ENCODE measurements around the gene SLC18A3. TPM values are rescaled to one million over a fixed set of nuclear protein-coding genes. Genes with fewer than 3 reads are reported as not detected.

The SLC18A3 gene
- total and polyA plus RNA-seq, 2 experiments from 2014 or later, result 1.4 to 4.3 TPM

DNA sequence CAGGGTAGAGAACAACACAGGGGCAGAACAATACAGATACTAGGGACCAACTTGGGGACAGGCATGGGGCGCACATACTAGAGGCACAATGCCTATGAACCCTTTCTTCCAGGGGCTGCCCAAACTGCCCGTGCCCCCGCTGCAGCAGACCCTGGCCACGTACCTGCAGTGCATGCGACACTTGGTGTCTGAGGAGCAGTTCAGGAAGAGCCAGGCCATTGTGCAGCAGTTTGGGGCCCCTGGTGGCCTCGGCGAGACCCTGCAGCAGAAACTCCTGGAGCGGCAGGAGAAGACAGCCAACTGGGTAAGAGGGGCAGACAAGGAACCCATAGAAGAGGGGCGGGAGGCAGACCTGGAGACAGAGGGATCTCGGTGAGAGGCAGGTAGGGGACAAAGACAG lies 9.5 kb downstream of the SLC18A3 start:
- 66% methylated on average over 10 of the region's 10 CpGs for WGBS (ENCODE audit: low lambda C conversion rate, missing lambda C conversion rate)
- no peak overlapping the region for H3K4me2 ChIP-seq
- H3K4me3 ChIP-seq, result no peak overlapping the region
- no peaks in the 10 kb centered on the region for H3K9me2 ChIP-seq (replicated peaks; ENCODE audit: insufficient read depth)
- peaks cover 51% of the 10 kb centered on the region for H3K27me3 ChIP-seq
- DNase-seq (ENCODE audit: low spot score), result no peak
- TF ChIP-seq EZH2phosphoT487 (IDR thresholded peaks at IDR 0.05; ENCODE audit: low read depth, severe bottlenecking, unreplicated experiment), result no peak
- no peak overlapping the region for H3K27ac ChIP-seq
- H3K36me3 ChIP-seq (replicated peaks; ENCODE audit: insufficient read depth, low read depth), result no peaks in the 10 kb centered on the region
- no peaks in the 10 kb centered on the region for H4K20me1 ChIP-seq (ENCODE audit: insufficient read depth, poor library complexity, severe bottlenecking)
- no peaks in the 10 kb centered on the region for H3K9me3 ChIP-seq (ENCODE audit: low read depth)
- no peaks in the 10 kb centered on the region for H3K79me2 ChIP-seq
- H2AFZ ChIP-seq, result no peak overlapping the region
- H3K4me1 ChIP-seq (ENCODE audit: insufficient read depth), result no peaks in the 10 kb centered on the region

DNA sequence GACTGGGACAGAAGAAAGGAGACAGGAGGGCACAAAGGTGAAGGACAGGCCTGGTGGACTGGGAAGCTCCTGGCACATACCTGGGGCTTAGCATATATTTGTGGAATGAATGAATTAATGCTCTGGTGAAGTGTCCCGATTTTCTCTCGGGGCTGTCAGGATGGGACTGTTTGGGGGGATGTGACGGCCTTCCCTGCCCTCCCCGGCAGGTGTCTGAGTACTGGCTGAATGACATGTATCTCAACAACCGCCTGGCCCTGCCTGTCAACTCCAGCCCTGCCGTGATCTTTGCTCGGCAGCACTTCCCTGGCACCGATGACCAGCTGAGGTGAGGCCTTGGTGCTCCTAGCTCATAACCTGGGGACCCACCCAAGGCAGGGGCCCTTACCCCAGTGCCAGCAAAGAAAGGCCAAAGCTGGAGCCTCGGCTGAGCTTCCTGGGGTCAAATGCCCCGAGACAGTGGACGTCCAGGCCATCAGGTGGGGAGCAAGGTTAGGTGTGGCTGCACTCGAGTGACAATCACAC lies 10.2 kb downstream of the SLC18A3 start:
- Histone ChIP-seq H3K9me2 (replicated peaks; ENCODE audit: insufficient read depth) (no peaks in the 10 kb centered on the region), H3K79me2 (no peaks in the 10 kb centered on the region), H3K27me3 (peaks cover 44% of the 10 kb centered on the region), H3K36me3 (replicated peaks; ENCODE audit: insufficient read depth, low read depth) (no peaks in the 10 kb centered on the region), H3K4me3 (no peak overlapping the region), H2AFZ (no peak overlapping the region), H4K20me1 (ENCODE audit: insufficient read depth, poor library complexity, severe bottlenecking) (no peaks in the 10 kb centered on the region), H3K4me1 (ENCODE audit: insufficient read depth) (no peaks in the 10 kb centered on the region), H3K4me2 (no peak overlapping the region), H3K27ac (no peak overlapping the region), H3K9me3 (ENCODE audit: low read depth) (no peaks in the 10 kb centered on the region)
- TF ChIP-seq EZH2phosphoT487 (IDR thresholded peaks at IDR 0.05; ENCODE audit: low read depth, severe bottlenecking, unreplicated experiment) (no peak), EZH2 (IDR thresholded peaks at IDR 0.05; ENCODE audit: borderline replicate concordance) (no peak)
- TF ChIP-seq, protein P1, sequence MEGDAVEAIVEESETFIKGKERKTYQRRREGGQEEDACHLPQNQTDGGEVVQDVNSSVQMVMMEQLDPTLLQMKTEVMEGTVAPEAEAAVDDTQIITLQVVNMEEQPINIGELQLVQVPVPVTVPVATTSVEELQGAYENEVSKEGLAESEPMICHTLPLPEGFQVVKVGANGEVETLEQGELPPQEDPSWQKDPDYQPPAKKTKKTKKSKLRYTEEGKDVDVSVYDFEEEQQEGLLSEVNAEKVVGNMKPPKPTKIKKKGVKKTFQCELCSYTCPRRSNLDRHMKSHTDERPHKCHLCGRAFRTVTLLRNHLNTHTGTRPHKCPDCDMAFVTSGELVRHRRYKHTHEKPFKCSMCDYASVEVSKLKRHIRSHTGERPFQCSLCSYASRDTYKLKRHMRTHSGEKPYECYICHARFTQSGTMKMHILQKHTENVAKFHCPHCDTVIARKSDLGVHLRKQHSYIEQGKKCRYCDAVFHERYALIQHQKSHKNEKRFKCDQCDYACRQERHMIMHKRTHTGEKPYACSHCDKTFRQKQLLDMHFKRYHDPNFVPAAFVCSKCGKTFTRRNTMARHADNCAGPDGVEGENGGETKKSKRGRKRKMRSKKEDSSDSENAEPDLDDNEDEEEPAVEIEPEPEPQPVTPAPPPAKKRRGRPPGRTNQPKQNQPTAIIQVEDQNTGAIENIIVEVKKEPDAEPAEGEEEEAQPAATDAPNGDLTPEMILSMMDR (IDR thresholded peaks at IDR 0.05; ENCODE audit: poor library complexity), result no peak
- 89% methylated on average over 12 of the region's 12 CpGs for WGBS (ENCODE audit: low lambda C conversion rate, missing lambda C conversion rate)
- DNase-seq (ENCODE audit: low spot score), result no peak

DNA sequence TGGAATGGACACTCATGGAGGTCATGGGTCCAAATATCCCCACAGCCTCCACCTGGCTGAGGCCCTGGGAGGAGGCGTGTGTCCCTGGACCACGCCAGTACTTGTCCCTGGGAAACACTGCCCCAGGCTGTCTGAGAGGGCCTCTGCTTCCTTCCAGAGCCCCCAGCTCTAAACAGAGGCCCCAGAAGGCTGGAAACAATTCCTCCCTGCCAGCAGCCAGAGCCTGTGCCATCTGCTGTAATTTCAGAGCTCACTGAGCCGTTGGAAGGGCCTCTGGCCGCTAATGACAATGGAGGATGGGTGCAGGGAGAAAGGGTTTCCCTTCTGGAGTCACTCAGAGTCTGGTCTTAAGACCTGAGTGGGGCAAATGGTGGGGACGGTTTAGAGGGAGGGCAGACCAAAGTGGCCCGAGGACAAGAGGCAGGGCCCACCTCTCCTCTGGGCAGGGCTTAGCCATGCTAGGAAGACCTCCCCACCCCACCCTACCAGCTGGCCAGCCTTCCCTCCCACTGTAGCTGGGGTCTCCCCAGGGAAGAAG lies 10.8 kb downstream of the SLC18A3 start:
- no peaks in the 10 kb centered on the region for H3K9me2 ChIP-seq (replicated peaks; ENCODE audit: insufficient read depth)
- no peaks in the 10 kb centered on the region for H3K4me1 ChIP-seq (ENCODE audit: insufficient read depth)
- no peak overlapping the region for H2AFZ ChIP-seq
- TF ChIP-seq EZH2 (IDR thresholded peaks at IDR 0.05; ENCODE audit: borderline replicate concordance) (no peak), EZH2phosphoT487 (IDR thresholded peaks at IDR 0.05; ENCODE audit: low read depth, severe bottlenecking, unreplicated experiment) (no peak)
- TF ChIP-seq, protein P1 (IDR thresholded peaks at IDR 0.05; ENCODE audit: poor library complexity), result no peak
- peaks cover 38% of the 10 kb centered on the region for H3K27me3 ChIP-seq
- H3K4me3 ChIP-seq, result no peak overlapping the region
- DNase-seq (ENCODE audit: low spot score), result no peak
- WGBS (ENCODE audit: low lambda C conversion rate, missing lambda C conversion rate), result 69% methylated on average over 6 of the region's 6 CpGs
- no peaks in the 10 kb centered on the region for H3K79me2 ChIP-seq
- H3K27ac ChIP-seq, result no peak overlapping the region
- H3K9me3 ChIP-seq (ENCODE audit: low read depth), result no peaks in the 10 kb centered on the region
- H3K36me3 ChIP-seq (replicated peaks; ENCODE audit: insufficient read depth, low read depth), result no peaks in the 10 kb centered on the region
- no peaks in the 10 kb centered on the region for H4K20me1 ChIP-seq (ENCODE audit: insufficient read depth, poor library complexity, severe bottlenecking)
- H3K4me2 ChIP-seq, result no peak overlapping the region

DNA sequence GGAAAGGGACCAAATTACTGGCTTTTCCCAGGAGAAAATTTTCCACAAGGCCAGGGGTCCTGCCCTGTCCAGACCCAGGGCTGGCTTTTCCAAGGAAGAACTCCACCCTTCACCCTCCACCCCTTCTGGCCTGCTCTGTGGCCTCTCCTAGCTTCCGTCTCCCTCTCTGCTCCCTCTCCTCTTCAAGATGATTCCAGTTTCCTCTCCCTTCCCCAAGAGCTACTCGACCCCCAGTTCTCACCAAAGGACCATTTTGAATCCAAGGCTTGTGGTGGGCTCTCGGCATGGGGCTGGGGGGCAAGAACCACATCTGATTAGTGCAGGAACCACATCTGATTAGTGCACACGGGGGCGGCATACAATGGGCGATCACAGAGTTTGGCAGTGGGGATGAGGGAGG lies 11.5 kb downstream of the SLC18A3 start:
- H3K36me3 ChIP-seq (replicated peaks; ENCODE audit: insufficient read depth, low read depth), result no peaks in the 10 kb centered on the region

More for the DNA sequence above, 11.5 kb downstream of the SLC18A3 start:
- DNase-seq (ENCODE audit: low spot score), result no peak
- Histone ChIP-seq H3K79me2 (no peaks in the 10 kb centered on the region), H2AFZ (no peak overlapping the region), H3K4me3 (no peak overlapping the region), H3K4me2 (no peak overlapping the region), H3K27me3 (peaks cover 32% of the 10 kb centered on the region), H3K9me3 (ENCODE audit: low read depth) (no peaks in the 10 kb centered on the region), H3K27ac (no peak overlapping the region), H3K9me2 (replicated peaks; ENCODE audit: insufficient read depth) (no peaks in the 10 kb centered on the region), H4K20me1 (ENCODE audit: insufficient read depth, poor library complexity, severe bottlenecking) (no peaks in the 10 kb centered on the region), H3K4me1 (ENCODE audit: insufficient read depth) (no peaks in the 10 kb centered on the region)
- 75% methylated on average over 6 of the region's 6 CpGs for WGBS (ENCODE audit: low lambda C conversion rate, missing lambda C conversion rate)
- TF ChIP-seq EZH2 (IDR thresholded peaks at IDR 0.05; ENCODE audit: borderline replicate concordance), result no peak
- no peak for TF ChIP-seq EZH2phosphoT487 (IDR thresholded peaks at IDR 0.05; ENCODE audit: low read depth, severe bottlenecking, unreplicated experiment)
- TF ChIP-seq, protein P1 (IDR thresholded peaks at IDR 0.05; ENCODE audit: poor library complexity), result no peak
